H9 (cell line): ENCODE measurements around the gene BBOX1. TPM values are rescaled to one million over a fixed set of nuclear protein-coding genes. Genes with fewer than 3 reads are reported as not detected.

Experiments used
- DNase-seq: peaks from one replicate; pipeline ENCODE4 v3.0.0-alpha.2; 2017
- H2AFZ ChIP-seq: one replicate; pipeline ENCODE4 v1.6.1; 2013; ENCODE audit warnings: mild to moderate bottlenecking, low read length, control low read depth, moderate library complexity
- H2AK5ac ChIP-seq: 2 replicates; pipeline ENCODE4 v1.6.1; 2013; ENCODE audit warnings: low read length, control low read depth, mixed read lengths; ENCODE audit not compliant: insufficient read length
- H2BK120ac ChIP-seq: one replicate; pipeline ENCODE4 v1.6.1; 2013; ENCODE audit warnings: low read depth, mild to moderate bottlenecking, low read length, control low read depth, inconsistent platforms; ENCODE audit not compliant: poor library complexity, severe bottlenecking
- H2BK12ac ChIP-seq: 2 replicates; pipeline ENCODE4 v1.6.1; 2013; ENCODE audit warnings: low read length, control low read depth, mixed read lengths, low read depth; ENCODE audit not compliant: insufficient read length
- H2BK15ac ChIP-seq: 2 replicates; pipeline ENCODE4 v1.6.1; 2013; ENCODE audit warnings: low read depth, low read length, control low read depth
- H2BK20ac ChIP-seq: one replicate; pipeline ENCODE4 v1.6.1; 2013; ENCODE audit warnings: low read depth, mild to moderate bottlenecking, low read length, control low read depth, inconsistent platforms; ENCODE audit not compliant: poor library complexity, severe bottlenecking
- H2BK5ac ChIP-seq: 2 replicates; pipeline ENCODE4 v1.6.1; 2013; ENCODE audit warnings: low read length, control low read depth, mixed read lengths; ENCODE audit not compliant: insufficient read length
- H3K14ac ChIP-seq: 2 replicates; pipeline ENCODE4 v1.6.1; 2013; ENCODE audit warnings: low read length, control low read depth; ENCODE audit not compliant: insufficient read depth
- H3K18ac ChIP-seq: 2 replicates; pipeline ENCODE4 v1.6.1; 2013; ENCODE audit warnings: low read depth, mild to moderate bottlenecking, mixed read lengths, low read length, control low read depth; ENCODE audit not compliant: insufficient read length
- H3K23ac ChIP-seq: 2 replicates; pipeline ENCODE4 v1.6.1; 2013; ENCODE audit warnings: low read length, control low read depth, mixed read lengths, low read depth; ENCODE audit not compliant: insufficient read length
- H3K23me2 ChIP-seq: 2 replicates; pipeline ENCODE4 v1.6.1; 2013; ENCODE audit warnings: low read depth, mild to moderate bottlenecking, mixed read lengths, low read length, control low read depth; ENCODE audit not compliant: insufficient read length, poor library complexity, severe bottlenecking
- H3K27ac ChIP-seq: 2 replicates; pipeline ENCODE4 v1.5.1; 2013; ENCODE audit warnings: low read length, control low read depth, mixed read lengths, low read depth; ENCODE audit not compliant: insufficient read length
- H3K27me3 ChIP-seq: 2 replicates; pipeline ENCODE4 v1.6.1; 2013; ENCODE audit warnings: low read length, control low read depth, inconsistent platforms; ENCODE audit not compliant: insufficient read depth
- H3K4ac ChIP-seq: 2 replicates; pipeline ENCODE4 v1.6.1; 2013; ENCODE audit warnings: low read depth, mild to moderate bottlenecking, control low read depth, inconsistent platforms, low read length, moderate library complexity
- H3K4me1 ChIP-seq: 2 replicates; pipeline ENCODE4 v1.6.1; 2013; ENCODE audit warnings: low read length, control low read depth, inconsistent platforms; ENCODE audit not compliant: insufficient read depth
- H3K4me2 ChIP-seq: 2 replicates; pipeline ENCODE4 v1.6.1; 2013; ENCODE audit warnings: low read length, control low read depth, mixed read lengths; ENCODE audit not compliant: insufficient read length, insufficient read depth
- H3K56ac ChIP-seq: 2 replicates; pipeline ENCODE4 v1.6.1; 2013; ENCODE audit warnings: low read depth, mild to moderate bottlenecking, mixed read lengths, low read length, control low read depth; ENCODE audit not compliant: insufficient read length
- H3K79me1 ChIP-seq: 2 replicates; pipeline ENCODE4 v1.6.1; 2013; ENCODE audit warnings: low read depth, mild to moderate bottlenecking, moderate library complexity, low read length, control low read depth, inconsistent platforms; ENCODE audit not compliant: insufficient read depth, poor library complexity, severe bottlenecking
- H3K79me2 ChIP-seq: 2 replicates; pipeline ENCODE4 v1.6.1; 2013; ENCODE audit warnings: low read length, control low read depth, inconsistent platforms; ENCODE audit not compliant: insufficient read depth
- H3K9ac ChIP-seq: 2 replicates; pipeline ENCODE4 v1.6.1; 2013; ENCODE audit warnings: low read length, control low read depth, mixed read lengths; ENCODE audit not compliant: insufficient read length; ENCODE audit errors: extremely low read depth
- H3K9me3 ChIP-seq: one replicate; pipeline ENCODE4 v1.6.1; 2013; ENCODE audit warnings: low read depth, low read length, inconsistent platforms; ENCODE audit not compliant: control insufficient read depth
- H3T11ph ChIP-seq: one replicate; pipeline ENCODE4 v1.6.1; 2013; ENCODE audit warnings: mild to moderate bottlenecking, low read length, control low read depth, inconsistent platforms
- H4K20me1 ChIP-seq: one replicate; pipeline ENCODE4 v1.6.1; 2013; ENCODE audit not compliant: control insufficient read depth, insufficient read length, insufficient read depth
- H4K5ac ChIP-seq: 2 replicates; pipeline ENCODE4 v1.6.1; 2013; ENCODE audit warnings: low read depth, mild to moderate bottlenecking, mixed read lengths, low read length, control low read depth; ENCODE audit not compliant: insufficient read length
- H4K8ac ChIP-seq: replicated peaks from 2 replicates; pipeline ENCODE4 v1.6.1; 2013; ENCODE audit warnings: low read length, control low read depth, mixed read lengths, low read depth; ENCODE audit not compliant: insufficient read length
- H4K91ac ChIP-seq: 2 replicates; pipeline ENCODE4 v1.6.1; 2013; ENCODE audit warnings: low read depth, mild to moderate bottlenecking, moderate library complexity, mixed read lengths, low read length, control low read depth; ENCODE audit not compliant: insufficient read length
- H3K27ac Mint-ChIP-seq, 3 experiments: 2 replicates in 2 of 3; 3 replicates in 1 of 3; pipeline ENCODE4 v1.8.0; 2020 to 2021; ENCODE audit warnings: mixed read lengths in 3 of 3, mild to moderate bottlenecking in 1 of 3, moderate library complexity in 1 of 3
- H3K27me3 Mint-ChIP-seq: 2 replicates; pipeline ENCODE4 v1.8.0; 2021; ENCODE audit warnings: low read depth, mild to moderate bottlenecking, moderate library complexity, mixed read lengths
- H3K36me3 Mint-ChIP-seq, 3 experiments: 2 replicates in 2 of 3; 3 replicates in 1 of 3; pipeline ENCODE4 v1.8.0; 2020 to 2021; ENCODE audit warnings: low read depth in 3 of 3, mixed read lengths in 3 of 3; ENCODE audit not compliant: insufficient read depth in 1 of 3
- H3K4me1 Mint-ChIP-seq, 2 experiments: 2 replicates each; pipeline ENCODE4 v1.8.0; 2020; ENCODE audit warnings: mixed read lengths in 2 of 2
- H3K4me3 Mint-ChIP-seq, 2 experiments: 2 replicates in 1 of 2; 3 replicates in 1 of 2; pipeline ENCODE4 v1.8.0; 2020 to 2021; ENCODE audit warnings: mild to moderate bottlenecking in 2 of 2, mixed read lengths in 2 of 2, moderate library complexity in 1 of 2
- H3K9me3 Mint-ChIP-seq, 2 experiments: 2 replicates in 1 of 2; 3 replicates in 1 of 2; pipeline ENCODE4 v1.8.0; 2020; ENCODE audit warnings: mild to moderate bottlenecking in 2 of 2, mixed read lengths in 2 of 2, moderate library complexity in 1 of 2
- WGBS: extraction: QIAGEN DNeasy Blood & Tissue Kit; methylation state at CpG from one replicate; pipeline ENCODE4 v1.1.7; 2013; ENCODE audit warnings: missing lambda C conversion rate, low lambda C conversion rate, mixed read lengths; ENCODE audit not compliant: insufficient read length; ENCODE audit errors: extremely low coverage; 5-methylcytosine and 5-hydroxymethylcytosine counted together
- total RNA-seq: library from RNA; stranded (reverse); gene quantifications from 2 replicates; pipeline ENCODE4 v1.2.1, GENCODE V29; 2021
- TF ChIP-seq, protein P1 (sequence below): fragments of 200-600 bp; sonication (generic); conservative IDR thresholded peaks from 3 replicates; pipeline ENCODE4 v1.8.0; 2021; ENCODE audit warnings: antibody characterized with exemption, mild to moderate bottlenecking

BBOX1 gene
- total RNA-seq, 1 experiment from 2014 or later = not detected

DNA sequence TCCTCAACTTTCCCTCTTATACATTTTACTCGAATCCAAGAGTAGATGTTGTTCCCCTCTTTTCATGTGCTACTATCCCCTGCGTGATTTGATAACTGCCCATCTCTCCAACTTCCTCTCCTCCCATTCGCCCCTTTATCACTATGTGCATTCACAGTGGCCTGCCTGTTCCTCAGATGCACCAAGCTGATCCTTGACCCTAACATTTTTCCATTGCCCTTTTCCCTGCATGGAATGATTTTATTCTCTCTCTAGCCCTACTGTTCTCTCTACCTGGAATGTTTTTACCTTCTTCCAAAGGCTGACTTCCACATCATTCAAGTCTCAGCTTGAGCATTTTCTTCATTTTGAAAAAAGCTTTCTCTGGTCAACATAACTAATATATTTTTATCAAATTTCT is 15.8 kb upstream of the BBOX1 start:
- H3K23me2 ChIP-seq = no peaks in the 10 kb centered on the region
- no peak overlapping the region for H2BK20ac ChIP-seq
- no peak overlapping the region for H3K56ac ChIP-seq
- H2BK12ac ChIP-seq = no peak overlapping the region
- H3K14ac ChIP-seq = no peak overlapping the region
- H3K9me3 Mint-ChIP-seq = no peaks in the 10 kb centered on the region
- H4K5ac ChIP-seq = no peak overlapping the region
- no peak overlapping the region for H3K23ac ChIP-seq
- H3K27ac ChIP-seq = no peak overlapping the region
- H2BK5ac ChIP-seq = no peak overlapping the region
- no peaks in the 10 kb centered on the region for H3K79me2 ChIP-seq
- H2AFZ ChIP-seq = no peak overlapping the region
- H3K27me3 Mint-ChIP-seq = no peaks in the 10 kb centered on the region; the same call in 1 of the 2 replicates
- no peak overlapping the region for H3K9ac ChIP-seq
- H2BK15ac ChIP-seq = no peak overlapping the region
- no CpG with 5 or more reads among the region's 3 CpGs for WGBS
- no peak overlapping the region for H2AK5ac ChIP-seq
- peaks cover 7 to 9% of the 10 kb centered on the region in 2 experiments for H3K4me1 Mint-ChIP-seq
- no peaks in the 10 kb centered on the region for H3K9me3 ChIP-seq
- H3K4ac ChIP-seq = no peak overlapping the region
- no peaks in the 10 kb centered on the region for H4K20me1 ChIP-seq
- no peaks in the 10 kb centered on the region; a peak in 1 of 7 replicates for H3K36me3 Mint-ChIP-seq
- no peaks in the 10 kb centered on the region; the same call in 1 of the 2 replicates for H3K4me1 ChIP-seq
- H3K4me2 ChIP-seq = no peak overlapping the region
- no peak overlapping the region for H3K4me3 Mint-ChIP-seq
- H3K27me3 ChIP-seq = no peaks in the 10 kb centered on the region
- no peak overlapping the region for H3T11ph ChIP-seq
- H4K91ac ChIP-seq = no peak overlapping the region
- H4K8ac ChIP-seq = no peak overlapping the region
- no peak overlapping the region for H3K18ac ChIP-seq
- H2BK120ac ChIP-seq = no peak overlapping the region
- H3K79me1 ChIP-seq = no peaks in the 10 kb centered on the region
- no peak for DNase-seq
- TF ChIP-seq, protein P1, sequence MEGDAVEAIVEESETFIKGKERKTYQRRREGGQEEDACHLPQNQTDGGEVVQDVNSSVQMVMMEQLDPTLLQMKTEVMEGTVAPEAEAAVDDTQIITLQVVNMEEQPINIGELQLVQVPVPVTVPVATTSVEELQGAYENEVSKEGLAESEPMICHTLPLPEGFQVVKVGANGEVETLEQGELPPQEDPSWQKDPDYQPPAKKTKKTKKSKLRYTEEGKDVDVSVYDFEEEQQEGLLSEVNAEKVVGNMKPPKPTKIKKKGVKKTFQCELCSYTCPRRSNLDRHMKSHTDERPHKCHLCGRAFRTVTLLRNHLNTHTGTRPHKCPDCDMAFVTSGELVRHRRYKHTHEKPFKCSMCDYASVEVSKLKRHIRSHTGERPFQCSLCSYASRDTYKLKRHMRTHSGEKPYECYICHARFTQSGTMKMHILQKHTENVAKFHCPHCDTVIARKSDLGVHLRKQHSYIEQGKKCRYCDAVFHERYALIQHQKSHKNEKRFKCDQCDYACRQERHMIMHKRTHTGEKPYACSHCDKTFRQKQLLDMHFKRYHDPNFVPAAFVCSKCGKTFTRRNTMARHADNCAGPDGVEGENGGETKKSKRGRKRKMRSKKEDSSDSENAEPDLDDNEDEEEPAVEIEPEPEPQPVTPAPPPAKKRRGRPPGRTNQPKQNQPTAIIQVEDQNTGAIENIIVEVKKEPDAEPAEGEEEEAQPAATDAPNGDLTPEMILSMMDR = no peak
- peak overlapping the region in 1 of 3 experiments; percentile 46; a peak in 1 of 7 replicates for H3K27ac Mint-ChIP-seq
